ENCODE measurements around the gene DLGAP4.

The DLGAP4 gene

GRCh38 chr20:36305602-36306551 is at the start of gene DLGAP4:
Gene DLGAP4 (plus strand): TSS chr20:36306339. CDS start chr20:36431718, 125,379 bp downstream.
- DNase-seq, result no peak

DNA sequence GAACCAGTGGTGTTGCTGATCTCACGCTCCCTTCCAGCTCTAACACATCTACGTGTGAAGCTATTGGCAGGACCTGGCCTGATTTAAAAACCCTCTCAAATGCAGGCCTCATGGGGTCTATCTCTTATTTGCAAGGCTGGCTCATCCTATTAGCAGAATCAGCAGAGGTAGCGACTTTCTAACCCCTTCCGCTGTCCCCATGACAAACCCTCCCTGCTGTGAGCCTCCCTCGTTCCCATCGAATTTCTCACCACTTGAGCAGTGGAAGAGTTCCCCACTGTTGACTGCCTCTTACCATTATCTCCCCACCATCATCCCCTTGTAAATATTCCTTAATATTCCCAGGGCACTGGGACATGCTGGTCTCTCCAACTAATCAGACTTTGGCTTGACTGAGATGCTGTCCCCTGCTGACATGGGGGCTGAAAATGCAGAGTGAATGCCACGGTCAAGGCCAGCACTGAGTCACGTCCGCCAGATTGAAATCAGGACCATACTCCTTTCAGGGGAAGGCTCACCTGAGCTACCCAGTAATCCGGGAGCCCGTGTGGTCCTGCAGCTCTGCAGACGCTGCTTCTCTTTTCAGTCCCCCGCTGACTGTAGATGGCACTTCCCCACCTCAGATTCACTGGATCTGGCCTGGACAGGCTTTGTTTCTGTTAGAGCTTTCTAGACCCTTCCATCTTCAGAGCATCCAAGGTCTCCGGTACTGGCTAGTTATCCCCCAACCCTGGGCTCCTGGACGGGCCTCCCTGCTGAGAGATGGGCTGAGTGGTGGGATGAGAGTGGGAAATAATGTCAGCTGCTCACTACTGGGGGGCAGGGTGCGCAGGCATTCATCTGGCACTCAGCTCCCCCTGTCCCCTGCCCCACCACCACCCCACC is 46.7 kb upstream of the DLGAP4 start:
- DNase-seq, result no peak

GRCh38 chr20:36260316-36260715 is 45.8 kb upstream of the DLGAP4 start:
- DNase-seq, result no peak

DNA sequence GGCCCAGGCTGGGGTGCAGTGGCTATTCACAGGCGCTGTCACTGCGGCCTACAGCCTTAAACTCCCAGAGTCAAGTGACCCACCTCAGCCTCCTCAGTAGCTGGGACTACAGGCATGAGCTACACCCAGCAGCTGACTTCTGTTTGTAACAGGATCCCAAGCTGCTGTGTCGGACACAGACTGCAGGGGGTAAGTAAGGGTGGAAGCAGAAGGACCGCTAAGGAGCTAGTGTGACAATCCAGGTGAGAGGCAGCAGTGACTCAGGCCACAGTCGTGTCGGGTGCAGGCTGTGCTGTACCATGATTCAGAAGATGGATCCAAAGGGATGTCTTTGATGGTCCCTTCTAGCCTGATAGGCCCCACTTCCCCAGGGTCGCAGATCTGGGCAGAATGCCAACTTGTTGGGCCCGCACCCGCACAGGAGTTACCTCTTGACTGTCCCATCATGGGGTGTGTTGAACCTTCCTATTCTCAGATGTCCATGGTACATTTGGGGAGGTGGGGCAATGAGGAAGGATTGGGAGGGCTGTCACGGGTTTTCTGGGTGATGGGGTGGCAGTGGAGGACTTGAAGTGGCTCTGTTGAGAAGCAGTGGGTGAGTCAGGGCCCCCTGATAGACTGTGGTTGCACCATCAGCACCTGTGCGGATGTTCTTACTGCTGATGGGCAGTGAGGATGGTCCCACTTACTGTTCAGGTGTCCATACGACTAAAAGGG is 44.6 kb upstream of the DLGAP4 start:
- DNase-seq, result no peak

- no peak for DNase-seq
These were observed 43.7 kb upstream of the DLGAP4 start for GRCh38 chr20:36262440-36262839.

- DNase-seq, result no peak
These were observed 41.5 kb upstream of the DLGAP4 start for GRCh38 chr20:36264426-36265246.

DNA sequence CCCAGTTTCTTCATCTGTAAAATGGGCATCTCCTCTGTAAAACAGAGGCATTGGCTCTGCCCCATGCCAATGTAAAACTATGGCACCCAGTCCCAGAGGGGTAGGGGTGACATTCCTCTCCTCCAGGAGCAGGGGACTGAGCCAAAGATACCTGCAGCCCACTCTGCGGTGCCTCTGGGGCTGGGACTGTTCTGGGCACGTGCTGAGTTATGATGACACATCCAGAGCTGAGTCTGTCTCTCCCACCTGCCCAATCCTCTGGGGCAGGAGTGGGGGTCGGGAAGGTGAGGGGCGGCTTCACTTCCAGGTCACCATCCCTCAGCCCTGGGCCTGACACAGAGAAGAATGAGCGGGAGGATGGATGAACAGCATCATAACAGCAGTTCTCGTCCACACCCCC is 40.0 kb upstream of the DLGAP4 start:
- no peak for DNase-seq

GRCh38 chr20:36267605-36268381 is 38.3 kb upstream of the DLGAP4 start:
- DNase-seq, result no peak

DNA sequence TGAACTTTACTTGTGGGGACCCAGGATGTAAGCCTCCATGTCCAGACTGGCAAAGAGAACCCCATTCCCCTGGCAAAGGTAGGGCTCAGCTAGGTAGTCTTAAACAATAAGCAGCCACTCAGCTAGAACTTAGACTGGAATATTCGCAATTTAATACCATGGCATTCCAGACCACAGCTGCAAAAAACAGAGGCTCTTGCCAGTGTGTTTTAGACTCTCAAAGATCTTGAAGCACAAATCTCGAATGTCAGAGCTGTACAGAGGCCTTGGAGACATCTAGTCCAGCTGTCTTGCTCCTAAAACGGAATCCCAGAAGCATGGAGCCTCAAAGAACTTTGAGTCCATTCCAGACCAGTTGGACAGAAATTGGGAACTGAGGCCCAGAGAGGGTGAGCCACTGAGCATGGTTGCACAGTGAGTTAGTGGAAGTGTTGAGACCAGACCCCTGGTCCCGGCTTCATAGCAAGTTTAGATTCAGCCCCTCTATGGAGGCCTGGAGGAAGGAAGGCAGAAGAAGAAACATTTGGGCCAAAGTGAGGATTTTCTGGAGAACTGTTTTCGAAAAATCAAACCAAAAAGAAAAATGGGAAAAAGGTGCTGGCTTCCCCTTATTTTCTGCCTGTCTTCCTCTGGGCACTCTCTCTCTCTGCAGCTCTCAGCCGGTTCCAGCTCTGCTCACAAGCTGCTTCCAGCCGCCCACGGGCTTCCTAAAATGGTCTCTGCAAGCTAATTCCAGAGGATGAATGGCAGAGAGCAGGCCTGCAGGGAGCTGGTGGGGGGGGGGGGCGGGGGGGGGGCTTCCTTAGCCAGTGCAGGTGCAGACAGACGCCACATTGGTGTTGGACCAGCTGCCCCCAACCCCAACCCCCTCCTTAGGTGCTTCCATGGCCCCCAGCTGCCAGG is 37.4 kb upstream of the DLGAP4 start:
- no peak for DNase-seq

- DNase-seq, result no peak
These were observed 36.6 kb upstream of the DLGAP4 start for GRCh38 chr20:36269507-36269906.

DNA sequence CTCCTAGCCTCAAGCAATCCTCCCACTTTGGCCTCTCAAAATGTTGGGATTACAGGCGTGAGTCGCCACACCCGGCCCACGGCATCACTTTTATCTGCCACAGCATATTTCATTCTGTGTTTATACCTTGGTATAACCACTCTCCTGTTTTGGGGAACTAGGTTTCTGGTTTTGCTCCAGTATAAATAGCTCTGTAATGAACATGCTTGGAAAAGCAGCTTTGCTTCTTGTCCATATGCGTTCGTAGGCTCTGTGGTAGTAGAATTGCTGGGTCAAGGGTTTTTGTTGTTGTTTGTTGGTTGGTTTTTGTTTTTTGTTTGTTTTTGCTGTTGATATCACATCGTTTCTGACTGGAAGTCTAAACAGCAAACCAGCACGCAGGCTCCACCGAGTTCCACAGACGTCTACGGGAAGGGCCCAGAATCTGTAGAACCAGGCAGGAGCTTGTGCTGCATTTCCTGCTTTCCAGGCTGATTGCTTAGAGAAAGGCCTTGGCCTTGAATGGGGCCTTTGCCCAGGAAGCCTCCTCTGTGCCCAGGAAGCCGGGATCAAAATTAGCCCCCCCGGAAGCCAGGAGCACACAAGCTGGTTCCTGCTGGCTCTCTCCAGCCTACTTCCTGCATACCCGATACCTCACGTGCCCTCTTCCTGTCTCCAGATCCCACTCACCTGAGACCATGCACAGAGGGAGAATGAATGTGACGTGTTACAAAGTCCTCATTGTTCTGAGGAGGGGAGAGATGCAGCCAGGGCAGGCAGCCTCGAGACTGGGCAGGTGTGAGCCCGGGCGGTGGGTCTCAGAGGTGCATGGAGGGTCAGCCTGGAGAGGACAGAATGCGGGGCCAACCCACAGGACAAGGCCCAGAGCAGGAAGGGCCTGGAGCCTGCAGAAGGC is 35.1 kb upstream of the DLGAP4 start:
- no peak for DNase-seq

- no peak for DNase-seq
These were observed 34.2 kb upstream of the DLGAP4 start for GRCh38 chr20:36271639-36272546.

GRCh38 chr20:36272547-36273220 is 33.5 kb upstream of the DLGAP4 start:
- DNase-seq, result no peak

GRCh38 chr20:36273414-36274180 is 32.5 kb upstream of the DLGAP4 start:
- DNase-seq, result peak; percentile 12

DNA sequence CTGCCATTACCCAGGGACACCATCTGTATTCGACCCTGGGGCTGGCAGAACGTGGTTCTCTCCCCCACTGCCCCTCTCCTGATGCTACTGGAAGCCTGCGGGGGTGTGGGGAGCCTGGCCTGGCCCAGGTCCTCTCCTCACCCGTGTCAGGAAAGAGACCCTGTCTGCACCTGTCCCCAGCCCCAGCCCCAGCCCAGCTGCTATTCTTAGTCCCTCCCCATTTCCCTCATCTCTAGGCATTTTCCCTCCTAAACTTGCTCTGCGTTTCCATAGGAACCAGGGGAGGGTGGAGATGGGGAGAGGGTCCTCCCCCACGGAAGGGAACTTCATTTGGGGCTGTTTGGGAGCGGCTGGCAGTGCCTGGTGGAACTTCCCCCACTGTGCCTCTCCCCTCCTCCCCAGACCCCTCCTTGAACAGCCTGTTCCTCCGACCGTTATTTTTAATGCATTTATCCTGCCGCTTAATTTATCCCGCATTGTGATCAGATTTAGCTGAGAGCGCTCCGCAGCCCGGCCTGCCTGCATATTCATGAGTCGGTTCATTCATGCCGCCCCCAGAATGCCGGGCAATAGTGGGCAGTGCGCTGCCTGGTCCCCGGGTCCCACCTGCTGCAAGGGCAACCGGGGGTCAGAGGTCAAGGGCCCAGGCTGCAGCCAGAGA is 31.8 kb upstream of the DLGAP4 start:
- DNase-seq, result no peak

- no peak for DNase-seq
These were observed 31.1 kb upstream of the DLGAP4 start for GRCh38 chr20:36275011-36275410.
